Immature natural killer cell (primary cell): ENCODE results near the gene SESTD1. TPM values are rescaled to one million over a fixed set of nuclear protein-coding genes. Genes with fewer than 3 reads are reported as not detected.
A peak's percentile ranks its signal among the peaks of the same experiment; 100 is the strongest.

Experiments
- DNase-seq, 3 donors: peaks; one replicate each; pipeline ENCODE4 v3.0.0; 2022; ENCODE audit warnings: mixed read lengths in 1 of 3
- H3K27ac Mint-ChIP-seq, 6 donors: one replicate each; pipeline ENCODE4 v1.8.0; 2020; ENCODE audit warnings: mixed read lengths in 6 of 6, mild to moderate bottlenecking in 5 of 6, inconsistent platforms in 4 of 6, moderate library complexity in 3 of 6
- H3K27me3 Mint-ChIP-seq, 3 donors: one replicate each; pipeline ENCODE4 v1.8.0; 2020 to 2021; ENCODE audit warnings: low read depth in 3 of 3, mild to moderate bottlenecking in 3 of 3, mixed read lengths in 3 of 3, moderate library complexity in 3 of 3, inconsistent platforms in 1 of 3
- H3K36me3 Mint-ChIP-seq, 3 donors: one replicate each; pipeline ENCODE4 v1.8.0; 2020; ENCODE audit warnings: mixed read lengths in 3 of 3, inconsistent platforms in 2 of 3, mild to moderate bottlenecking in 2 of 3
- H3K4me1 Mint-ChIP-seq, 2 donors: one replicate each; pipeline ENCODE4 v1.8.0; 2020; ENCODE audit warnings: inconsistent platforms in 2 of 2, mild to moderate bottlenecking in 2 of 2, mixed read lengths in 2 of 2, moderate library complexity in 1 of 2
- H3K4me3 Mint-ChIP-seq, 5 donors: one replicate each; pipeline ENCODE4 v1.8.0; 2020; ENCODE audit warnings: mild to moderate bottlenecking in 5 of 5, mixed read lengths in 5 of 5, inconsistent platforms in 3 of 5, moderate library complexity in 3 of 5
- H3K9me3 Mint-ChIP-seq, 6 donors: one replicate each; pipeline ENCODE4 v1.8.0; 2020; ENCODE audit warnings: mild to moderate bottlenecking in 6 of 6, mixed read lengths in 6 of 6, inconsistent platforms in 4 of 6, moderate library complexity in 3 of 6
- polyA plus RNA-seq, 3 donors: library from polyadenylated mRNA; unstranded; fragments of 300-500 nt; fragmentation: Illumina TruSeq; gene quantifications; one replicate each; pipeline ENCODE4 v1.2.3, GENCODE V29; 2021

Gene SESTD1
- 1 to 10 TPM; 2.3 to 7.9 (median 6.6) TPM for polyA plus RNA-seq

GRCh38 chr2:179264368-179265081, at the start of gene SESTD1:
Gene SESTD1, minus strand, starts transcription at chr2:179264832. Its CDS starts 72,991 bp downstream, at chr2:179191841.
- Mint-ChIP-seq H3K27me3 (peaks cover 6 to 15% (median 8%) of the 10 kb centered on the region in 3 donors), H3K36me3 (no peaks in the 10 kb centered on the region), H3K4me3 (peak within 1 kb of the TSS; percentile 79 to 89 (median 86)), H3K9me3 (peaks cover 0 to 5% (median 0%) of the 10 kb centered on the region in 6 donors), H3K4me1 (peaks cover 22 to 26% of the 10 kb centered on the region in 2 donors), H3K27ac (peak within 1 kb of the TSS in 5 of 6 donors; percentile 44 to 87 (median 62))
- peak; percentile 55 to 66 (median 61) for DNase-seq

GRCh38 chr2:179313057-179313456, 48.4 kb upstream of the SESTD1 start:
- Mint-ChIP-seq H3K36me3 (peaks cover 0 to 3% (median 0%) of the 10 kb centered on the region in 3 donors), H3K27me3 (peaks cover 0 to 4% (median 0%) of the 10 kb centered on the region in 3 donors), H3K27ac (no peak overlapping the region), H3K9me3 (peaks cover 3 to 12% (median 5%) of the 10 kb centered on the region in 6 donors), H3K4me3 (no peak overlapping the region), H3K4me1 (no peaks in the 10 kb centered on the region)
- DNase-seq: no peak

GRCh38 chr2:179311101-179311500, 46.5 kb upstream of the SESTD1 start:
- Mint-ChIP-seq H3K9me3 (peaks cover 3 to 12% (median 5%) of the 10 kb centered on the region in 6 donors), H3K36me3 (peaks cover 0 to 3% (median 0%) of the 10 kb centered on the region in 3 donors), H3K27me3 (peaks cover 0 to 4% (median 3%) of the 10 kb centered on the region in 3 donors), H3K4me1 (no peaks in the 10 kb centered on the region), H3K4me3 (no peak overlapping the region), H3K27ac (no peak overlapping the region)
- DNase-seq: no peak

- no peak overlapping the region for H3K4me3 Mint-ChIP-seq
- H3K9me3 Mint-ChIP-seq: peaks cover 0 to 9% (median 0%) of the 10 kb centered on the region in 6 donors
- H3K36me3 Mint-ChIP-seq: no peaks in the 10 kb centered on the region
- H3K4me1 Mint-ChIP-seq: peaks cover 19 to 22% of the 10 kb centered on the region in 2 donors
- H3K27me3 Mint-ChIP-seq: peaks cover 2 to 3% (median 3%) of the 10 kb centered on the region in 3 donors
- no peak overlapping the region for H3K27ac Mint-ChIP-seq
- DNase-seq: no peak
These were observed 43.2 kb upstream of the SESTD1 start for GRCh38 chr2:179307616-179308371.

GRCh38 chr2:179305125-179305524, 40.5 kb upstream of the SESTD1 start:
- no peak for DNase-seq
- Mint-ChIP-seq H3K4me1 (peaks cover 32 to 36% of the 10 kb centered on the region in 2 donors), H3K36me3 (no peaks in the 10 kb centered on the region), H3K9me3 (peaks cover 0 to 1% (median 0%) of the 10 kb centered on the region in 6 donors), H3K27me3 (peaks cover 0 to 3% (median 3%) of the 10 kb centered on the region in 3 donors), H3K27ac (no peak overlapping the region), H3K4me3 (no peak overlapping the region)

- H3K4me3 Mint-ChIP-seq: peak overlapping the region in 2 of 5 donors; percentile 15 to 18
- H3K27me3 Mint-ChIP-seq: peaks cover 0 to 3% (median 3%) of the 10 kb centered on the region in 3 donors
- H3K36me3 Mint-ChIP-seq: no peaks in the 10 kb centered on the region
- peaks cover 35 to 42% of the 10 kb centered on the region in 2 donors for H3K4me1 Mint-ChIP-seq
- peak; percentile 18 to 20 (median 20) for DNase-seq
- H3K9me3 Mint-ChIP-seq: peaks cover 0 to 1% (median 0%) of the 10 kb centered on the region in 6 donors
- H3K27ac Mint-ChIP-seq: peak overlapping the region in 3 of 6 donors; percentile 3 to 49 (median 7)
These were observed 39.8 kb upstream of the SESTD1 start for GRCh38 chr2:179304424-179304823.

- Mint-ChIP-seq H3K27me3 (peaks cover 0 to 3% (median 3%) of the 10 kb centered on the region in 3 donors), H3K4me1 (peaks cover 49 to 56% of the 10 kb centered on the region in 2 donors), H3K9me3 (peaks cover 0 to 1% (median 0%) of the 10 kb centered on the region in 6 donors), H3K27ac (peak overlapping the region in 4 of 6 donors; percentile 37 to 77 (median 46)), H3K36me3 (no peaks in the 10 kb centered on the region), H3K4me3 (peak overlapping the region; percentile 5 to 66 (median 33))
- DNase-seq: peak; percentile 40 to 49 (median 48)
These were observed 38.3 kb upstream of the SESTD1 start for GRCh38 chr2:179302764-179303571.

GRCh38 chr2:179302149-179302548, 37.5 kb upstream of the SESTD1 start:
- DNase-seq: no peak
- H3K36me3 Mint-ChIP-seq: no peaks in the 10 kb centered on the region
- peak overlapping the region in 1 of 5 donors; percentile 66 for H3K4me3 Mint-ChIP-seq
- H3K9me3 Mint-ChIP-seq: peaks cover 0 to 1% (median 0%) of the 10 kb centered on the region in 6 donors
- peak overlapping the region in 1 of 6 donors; percentile 49 for H3K27ac Mint-ChIP-seq
- H3K27me3 Mint-ChIP-seq: peaks cover 0 to 3% (median 0%) of the 10 kb centered on the region in 3 donors
- peaks cover 51 to 64% of the 10 kb centered on the region in 2 donors for H3K4me1 Mint-ChIP-seq

- no peaks in the 10 kb centered on the region for H3K36me3 Mint-ChIP-seq
- peaks cover 39 to 51% of the 10 kb centered on the region in 2 donors for H3K4me1 Mint-ChIP-seq
- H3K4me3 Mint-ChIP-seq: peak overlapping the region in 2 of 5 donors; percentile 2 to 52
- H3K27me3 Mint-ChIP-seq: peaks cover 0 to 3% (median 0%) of the 10 kb centered on the region in 3 donors
- H3K9me3 Mint-ChIP-seq: peaks cover 0 to 1% (median 0%) of the 10 kb centered on the region in 6 donors
- peak overlapping the region in 3 of 6 donors; percentile 3 to 47 (median 39) for H3K27ac Mint-ChIP-seq
- peak; percentile 55 to 67 (median 56) for DNase-seq
These were observed 34.0 kb upstream of the SESTD1 start for GRCh38 chr2:179298666-179299065.

- peaks cover 0 to 1% (median 0%) of the 10 kb centered on the region in 6 donors for H3K9me3 Mint-ChIP-seq
These were observed 33.3 kb upstream of the SESTD1 start for GRCh38 chr2:179297927-179298326.

GRCh38 chr2:179290329-179290728, 25.7 kb upstream of the SESTD1 start:
- no peak overlapping the region for H3K4me3 Mint-ChIP-seq
- peaks cover 1 to 2% (median 2%) of the 10 kb centered on the region in 3 donors for H3K27me3 Mint-ChIP-seq
- no peaks in the 10 kb centered on the region for H3K4me1 Mint-ChIP-seq

More at GRCh38 chr2:179297927-179298326, 33.3 kb upstream of the SESTD1 start:
- Mint-ChIP-seq H3K27me3 (peaks cover 0 to 3% (median 0%) of the 10 kb centered on the region in 3 donors), H3K36me3 (no peaks in the 10 kb centered on the region), H3K4me3 (peak overlapping the region in 1 of 5 donors; percentile 45), H3K4me1 (peaks cover 33 to 44% of the 10 kb centered on the region in 2 donors), H3K27ac (peak overlapping the region in 4 of 6 donors; percentile 20 to 69 (median 60))
- no peak for DNase-seq

GRCh38 chr2:179285060-179285459, 20.4 kb upstream of the SESTD1 start:
- no peak for DNase-seq
- Mint-ChIP-seq H3K9me3 (peaks cover 0 to 3% (median 0%) of the 10 kb centered on the region in 6 donors), H3K36me3 (no peaks in the 10 kb centered on the region), H3K27me3 (peaks cover 1 to 4% (median 2%) of the 10 kb centered on the region in 3 donors), H3K27ac (no peak overlapping the region), H3K4me3 (no peak overlapping the region), H3K4me1 (no peaks in the 10 kb centered on the region)

More at GRCh38 chr2:179290329-179290728, 25.7 kb upstream of the SESTD1 start:
- Mint-ChIP-seq H3K9me3 (no peaks in the 10 kb centered on the region), H3K36me3 (no peaks in the 10 kb centered on the region), H3K27ac (no peak overlapping the region)
- no peak for DNase-seq
